HG02571 (cell line): Measurements from ENCODE around the gene AGAP3.

Source experiments
- ATAC-seq: cut with Tn5 transposase; IDR thresholded peaks from one replicate; pipeline ENCODE4 v1.9.1; 2021; ENCODE audit warnings: mild to moderate bottlenecking, moderate library complexity; ENCODE audit not compliant: unreplicated experiment

The AGAP3 gene

GRCh38 chr7:151073990-151074389, 12.3 kb upstream of the AGAP3 start:
- no peak for ATAC-seq

DNA sequence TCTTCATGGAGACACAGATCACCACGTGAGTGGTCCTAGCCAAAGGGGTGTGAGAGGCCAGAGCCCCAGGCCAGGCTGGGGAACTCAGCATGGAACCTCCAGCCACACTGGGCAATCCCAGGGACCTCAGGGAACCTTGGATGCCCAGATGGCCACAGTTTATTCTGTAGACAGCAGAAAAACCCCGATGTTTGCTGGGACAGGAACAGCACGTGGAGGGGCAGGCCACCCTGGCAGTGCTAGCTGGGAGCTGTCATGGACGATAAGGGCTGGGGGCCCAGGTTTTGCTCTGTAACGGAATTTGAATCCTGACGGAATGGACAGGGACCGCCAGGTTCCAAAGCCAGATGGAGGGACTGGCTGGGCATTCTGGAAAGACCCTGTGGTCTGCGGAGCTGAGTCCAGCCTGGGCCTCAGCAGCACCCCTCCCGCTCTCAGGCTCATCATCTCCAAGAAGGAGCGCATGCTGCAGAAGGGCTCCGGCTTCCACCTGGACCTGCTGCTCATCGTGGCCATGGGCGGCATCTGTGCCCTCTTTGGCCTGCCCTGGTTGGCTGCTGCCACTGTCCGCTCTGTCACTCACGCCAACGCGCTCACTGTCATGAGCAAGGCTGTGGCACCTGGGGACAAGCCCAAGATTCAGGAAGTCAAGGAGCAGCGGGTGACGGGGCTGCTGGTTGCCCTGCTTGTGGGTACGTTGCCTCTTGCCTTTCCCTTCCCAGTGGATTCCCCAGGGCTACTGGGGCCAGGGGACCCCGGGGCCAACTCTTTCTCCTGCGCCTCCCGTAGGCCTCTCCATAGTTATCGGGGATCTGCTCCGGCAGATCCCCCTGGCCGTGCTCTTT, 11.2 kb upstream of the AGAP3 start:
- ATAC-seq: no peak

GRCh38 chr7:151075662-151075971, 10.7 kb upstream of the AGAP3 start:
- no peak for ATAC-seq

- ATAC-seq: no peak
Observed at GRCh38 chr7:151075978-151076426, 10.3 kb upstream of the AGAP3 start.

- ATAC-seq: no peak
Observed at GRCh38 chr7:151076863-151077704, 9.2 kb upstream of the AGAP3 start.

DNA sequence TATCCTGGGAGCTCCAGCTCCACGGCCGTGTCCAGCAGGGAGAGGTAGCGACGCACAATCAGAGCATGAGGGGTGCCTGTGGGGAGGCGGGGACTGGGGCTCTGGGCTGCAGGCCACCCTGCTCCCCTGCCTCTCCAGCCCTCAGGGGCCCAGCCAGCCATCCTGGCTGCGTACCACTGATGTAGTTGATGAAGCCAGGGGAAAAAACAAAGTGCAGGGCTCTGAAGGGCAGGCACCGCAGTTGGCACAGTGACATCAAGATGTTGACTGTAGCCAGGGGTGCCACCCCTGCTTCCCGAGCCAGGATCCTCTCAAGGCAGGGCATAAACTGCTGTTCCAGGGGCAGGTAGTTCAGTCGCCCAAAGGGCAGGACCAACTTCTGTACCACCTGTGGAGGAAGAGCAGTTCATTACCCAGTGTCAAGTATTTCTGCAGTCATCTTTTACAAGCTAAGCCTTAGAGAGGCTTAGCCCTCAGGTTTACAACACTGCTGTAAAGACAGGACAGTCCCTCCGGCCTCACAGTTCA, 8.5 kb upstream of the AGAP3 start:
- no peak for ATAC-seq

GRCh38 chr7:151078233-151079040, 7.8 kb upstream of the AGAP3 start:
- ATAC-seq: no peak

DNA sequence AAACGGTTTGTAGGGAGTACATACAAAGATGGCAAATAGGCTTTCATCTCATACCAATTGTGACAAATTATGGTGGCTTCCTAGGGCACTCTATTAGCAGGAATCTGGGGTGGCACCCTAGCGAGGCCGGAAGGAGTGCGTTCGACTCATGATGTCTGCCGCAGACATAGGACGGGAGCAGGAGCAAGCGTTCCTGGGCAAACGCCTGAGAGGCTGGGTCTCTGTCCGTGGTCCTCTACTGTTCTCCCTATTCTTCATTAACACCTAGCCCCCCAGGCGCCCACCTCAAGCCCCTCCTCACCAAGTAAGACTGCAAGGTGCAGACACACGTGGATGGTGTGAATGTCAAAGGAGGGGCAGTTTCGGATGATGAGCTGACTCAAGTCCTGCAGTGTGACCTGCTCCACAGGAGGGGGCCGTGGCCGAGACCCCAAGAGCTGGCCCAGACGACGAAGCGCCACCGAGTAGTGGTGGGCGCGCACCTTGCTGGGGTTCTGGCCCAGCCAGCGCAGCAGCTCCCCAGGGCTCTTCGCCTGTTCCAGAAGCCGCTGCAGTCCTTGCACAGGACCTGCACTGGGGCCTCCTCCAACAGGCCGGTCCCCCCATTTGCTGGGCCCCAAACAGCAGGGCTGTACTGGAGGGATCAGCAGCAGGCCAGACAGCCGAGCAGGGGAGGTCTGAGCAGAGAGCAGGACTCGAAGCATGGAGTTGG, 6.9 kb upstream of the AGAP3 start:
- no peak for ATAC-seq

DNA sequence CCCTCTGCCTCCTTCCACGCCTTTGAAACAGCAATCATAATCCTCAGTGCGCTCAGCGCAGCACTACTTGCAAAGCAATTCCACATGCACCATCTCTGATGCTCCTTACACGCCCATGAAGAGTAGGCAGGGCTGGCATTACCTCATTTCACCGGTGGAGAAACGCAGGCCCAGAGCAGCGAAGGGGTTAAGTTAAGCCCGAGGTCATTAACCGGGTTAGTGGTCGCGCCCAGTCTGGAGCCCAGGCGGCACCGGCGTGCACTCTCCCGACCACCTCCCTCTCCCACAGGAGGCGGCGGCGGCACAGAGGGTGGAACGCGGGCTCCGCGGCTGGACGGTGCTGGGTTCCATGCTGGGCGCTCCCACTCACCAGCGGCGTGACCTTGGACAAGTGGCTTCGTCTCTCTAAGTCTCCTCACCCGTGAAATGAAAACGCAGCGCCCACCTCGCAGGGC, 6.2 kb upstream of the AGAP3 start:
- ATAC-seq: peak; percentile 2

DNA sequence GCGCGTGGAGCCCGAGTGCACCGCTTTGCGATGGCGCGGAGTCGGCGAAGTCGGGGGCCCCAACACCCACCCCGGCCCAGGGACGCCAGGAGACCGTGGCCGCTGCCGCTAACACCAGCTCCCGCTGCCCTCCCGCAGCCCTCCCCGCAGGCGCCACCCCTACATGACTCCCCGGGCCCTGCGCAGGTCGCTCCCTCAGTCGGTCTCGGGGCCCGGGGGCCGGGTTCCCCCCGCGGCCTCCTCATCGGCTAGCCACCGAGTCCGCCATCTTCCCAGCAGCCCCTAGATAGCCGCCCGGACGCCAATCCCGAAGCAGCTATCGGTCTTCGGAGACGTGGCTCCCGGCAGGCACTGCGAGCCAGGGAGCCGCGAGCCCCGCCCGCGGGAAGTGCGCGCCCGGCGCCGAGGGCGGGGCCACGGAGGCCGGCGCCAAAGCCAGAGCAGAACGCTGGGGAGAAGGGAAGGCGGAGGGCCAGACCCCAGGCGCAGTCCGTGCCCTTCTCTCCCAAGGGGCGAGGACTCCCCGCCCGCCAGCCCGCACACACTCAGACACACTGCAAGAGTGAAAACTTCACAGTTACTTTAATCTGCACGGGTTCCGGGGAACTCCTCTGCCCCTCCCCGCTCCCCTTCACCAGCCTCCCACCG, 5.6 kb upstream of the AGAP3 start, which contains the start of gene FASTK:
FASTK (minus strand) TSS at position 288 of the 648 bp plus-strand sequence; CDS start at position 245, 43 bp downstream.
- peak; percentile 69 for ATAC-seq

DNA sequence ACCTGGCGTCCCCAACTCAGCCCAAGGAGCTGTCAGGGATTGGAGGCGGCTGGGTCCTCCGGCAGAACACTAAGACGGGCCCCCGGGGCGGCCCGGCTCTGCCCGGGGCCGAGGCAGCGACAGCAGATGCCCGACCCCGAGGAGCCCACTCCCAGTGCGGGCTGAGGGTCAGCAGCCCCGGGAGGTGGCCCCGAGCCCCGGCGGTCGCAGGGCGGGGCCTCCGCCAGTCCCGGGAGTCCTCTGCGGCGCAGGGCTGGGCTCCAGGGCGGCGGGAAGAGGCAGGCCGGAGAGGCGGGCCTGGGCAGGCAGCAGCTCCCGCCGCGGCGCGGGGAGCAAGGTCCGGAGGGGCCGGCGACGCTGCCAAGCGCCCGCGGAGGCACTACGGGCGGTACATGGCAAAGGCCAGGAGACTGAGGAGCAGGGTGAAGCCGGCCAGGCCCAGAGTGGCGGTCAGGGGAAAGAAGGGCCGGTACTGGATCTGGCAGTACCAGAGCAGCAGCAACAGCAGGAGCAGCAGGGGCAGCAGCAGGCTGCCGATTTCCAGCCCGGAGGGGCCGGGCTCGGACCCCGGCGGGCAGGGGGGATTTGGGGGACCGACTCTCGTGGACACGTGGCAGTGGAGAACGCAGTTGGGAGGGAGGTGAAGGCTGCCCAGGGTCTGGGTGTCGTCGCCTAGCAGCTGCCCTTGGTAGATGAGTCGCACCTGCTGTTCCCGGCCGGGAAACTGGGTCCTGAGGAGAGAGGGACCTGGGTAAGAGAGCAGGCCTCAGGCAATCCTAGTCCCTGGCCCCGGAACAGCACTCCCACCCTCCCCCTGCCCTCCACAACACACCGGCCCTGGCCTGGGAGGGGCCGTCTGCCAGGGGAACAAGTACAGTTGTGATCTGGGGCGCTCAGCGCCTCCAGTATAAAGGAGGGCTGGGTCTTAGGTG, 4.8 kb upstream of the AGAP3 start:
- ATAC-seq: no peak

DNA sequence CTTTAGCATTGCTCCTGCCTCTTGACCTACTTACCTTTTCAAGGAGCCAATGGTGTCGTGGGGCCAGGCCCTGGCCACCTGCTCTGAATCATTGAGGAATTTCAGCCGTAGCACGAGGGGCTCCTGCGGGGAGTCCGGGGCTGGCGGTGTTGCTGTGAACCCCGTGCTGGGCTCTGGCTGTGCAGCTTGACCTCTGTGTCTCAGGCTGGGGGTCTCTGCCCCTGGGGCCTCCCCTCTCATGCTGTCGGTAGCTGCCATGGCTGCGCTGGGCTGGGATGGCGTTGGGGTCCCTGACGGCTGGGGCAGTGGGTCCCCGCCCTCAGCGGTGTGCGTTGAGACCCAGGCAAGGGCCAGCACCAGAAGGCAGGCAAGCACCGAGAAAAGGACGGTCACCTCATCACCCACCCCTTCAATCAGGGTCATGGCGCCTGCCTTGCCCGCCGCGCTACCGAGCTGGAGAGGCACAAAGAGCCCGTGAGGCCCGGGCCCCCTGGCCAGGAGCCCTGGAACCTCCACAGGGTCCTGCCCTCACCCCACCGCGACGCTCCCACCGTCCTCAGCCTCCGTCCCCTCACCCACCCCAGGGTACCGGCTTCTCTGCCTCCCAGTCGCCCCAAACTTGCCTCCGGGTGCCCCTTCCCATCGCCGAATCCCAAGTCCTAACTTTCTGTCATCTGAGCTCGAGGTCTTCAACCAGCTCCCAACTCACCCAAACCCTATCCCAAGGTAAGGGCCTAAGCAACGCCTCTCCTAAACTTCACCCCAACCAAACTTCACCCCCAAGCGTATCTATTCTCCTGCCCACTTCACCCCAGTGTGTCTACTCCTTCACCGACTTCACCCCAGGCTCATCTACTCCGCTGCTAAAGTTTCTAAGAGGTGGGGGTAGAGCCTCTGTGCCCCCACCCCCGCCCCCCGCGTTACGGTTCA, 3.9 kb upstream of the AGAP3 start:
- no peak for ATAC-seq

DNA sequence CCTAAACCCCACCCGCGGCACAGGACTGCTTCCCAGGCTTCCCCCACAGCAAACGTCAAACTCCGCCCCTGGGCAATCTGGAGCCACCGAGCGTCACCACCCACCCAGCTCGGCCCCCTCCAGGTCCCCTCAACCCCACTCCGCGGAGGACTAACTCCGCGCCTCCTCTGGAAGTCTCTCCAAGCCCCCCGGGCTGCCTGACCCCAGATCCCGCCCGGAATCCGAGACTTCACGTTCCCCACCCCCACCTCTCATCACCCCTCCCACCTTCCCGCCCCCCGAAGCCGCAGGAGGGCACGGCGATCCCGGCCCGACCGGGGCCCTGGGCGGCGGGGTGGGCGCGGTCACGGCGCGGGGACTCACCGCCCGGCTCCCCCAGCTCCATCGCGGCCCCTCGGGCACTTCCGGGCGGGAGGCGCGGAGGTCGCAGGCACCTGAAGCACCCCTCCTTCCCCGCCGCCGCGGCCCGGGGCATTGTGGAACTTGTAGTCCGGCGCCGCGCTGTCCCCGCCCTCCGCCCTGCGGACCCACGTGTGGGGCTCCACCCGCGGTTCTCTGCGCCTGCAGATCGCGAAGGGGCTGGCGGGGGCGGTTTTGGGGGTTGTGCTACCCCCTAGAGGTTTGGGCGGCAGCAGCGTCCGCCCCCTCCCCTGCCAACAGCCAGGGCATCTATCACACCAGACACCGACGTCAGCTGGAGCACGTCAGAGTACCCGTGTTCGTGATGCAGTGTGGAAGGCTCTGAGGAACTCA, 3.0 kb upstream of the AGAP3 start, which contains the start of gene TMUB1:
TMUB1 (minus strand) TSS at position 423 of the 753 bp plus-strand sequence. CDS start 930 bp downstream, outside the sequence.
- ATAC-seq: peak; percentile 42

DNA sequence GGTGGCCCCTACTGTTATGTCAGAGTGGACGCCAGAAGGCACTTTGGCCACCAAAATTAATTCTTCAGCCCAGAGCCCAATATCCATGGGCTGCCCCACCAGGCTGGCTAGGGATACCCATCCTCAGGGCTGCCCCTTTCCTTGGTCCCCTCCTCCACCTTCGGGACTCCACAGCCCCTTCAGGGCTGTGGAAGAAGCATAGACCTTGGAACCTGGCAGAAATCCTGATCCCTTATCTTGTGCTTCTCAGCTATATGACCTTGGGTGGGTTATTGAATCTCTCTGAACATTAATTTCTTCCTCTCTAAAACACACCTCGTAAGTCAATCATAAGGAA, 2.5 kb upstream of the AGAP3 start:
- ATAC-seq: no peak

DNA sequence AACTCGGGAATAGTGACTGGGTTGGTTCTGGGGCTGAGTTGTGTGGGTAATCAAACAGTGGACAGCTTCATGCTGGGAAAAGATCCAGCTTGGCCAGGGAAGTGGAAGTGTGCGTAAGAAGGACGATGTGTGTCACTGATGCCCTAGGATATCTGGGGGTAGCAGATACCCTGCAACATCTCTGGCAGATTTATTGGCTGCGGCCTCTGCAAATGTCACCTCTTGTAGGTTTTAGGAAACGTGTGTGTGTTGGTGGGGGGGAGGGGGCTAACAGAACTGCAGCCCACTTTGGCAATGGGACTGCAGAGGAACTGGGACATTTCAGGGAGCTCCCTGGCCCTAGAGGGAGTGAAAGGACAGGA, 965 bp upstream of the AGAP3 start:
- no peak for ATAC-seq

GRCh38 chr7:151086802-151087244, 548 bp downstream of the AGAP3 start:
- ATAC-seq: no peak
